HL-60 (cell line): ENCODE results near the gene NLGN3.
A peak's percentile ranks its signal among the peaks of the same experiment; 100 is the strongest.

Source experiments
- DNase-seq, 2 experiments: peaks; one replicate each; pipeline ENCODE4 v3.0.0-alpha.2; 2010 to 2020; ENCODE audit warnings: low read depth in 1 of 2, low spot score in 1 of 2
- H3K27ac ChIP-seq: fragments of 250-450 bp; sonication (Bioruptor Pico); replicated peaks from 2 replicates; pipeline ENCODE4 v1.5.1; 2020; ENCODE audit warnings: mild to moderate bottlenecking, moderate library complexity
- H3K27me3 ChIP-seq: fragments of 250-450 bp; sonication (Bioruptor Pico); 2 replicates; pipeline ENCODE4 v1.5.1; 2021; ENCODE audit warnings: mild to moderate bottlenecking, moderate library complexity; ENCODE audit not compliant: insufficient read depth, poor library complexity, severe bottlenecking
- H3K4me3 ChIP-seq: replicated peaks from 2 replicates; pipeline ENCODE4 v1.5.1; 2011; ENCODE audit warnings: mild to moderate bottlenecking, control low read depth, low read length; ENCODE audit not compliant: insufficient read depth
- GABPA ChIP-seq: IDR thresholded peaks from 2 replicates; pipeline ENCODE4 v1.6.1; 2012; ENCODE audit warnings: low read depth
- POLR2AphosphoS5 ChIP-seq: IDR thresholded peaks from 2 replicates; pipeline ENCODE4 v1.6.1; 2012; ENCODE audit warnings: low read depth
- SPI1 ChIP-seq: IDR thresholded peaks from 2 replicates; pipeline ENCODE4 v1.6.1; 2012; ENCODE audit warnings: low read depth, mild to moderate bottlenecking, borderline replicate concordance
- TF ChIP-seq, protein P1 (sequence below): IDR thresholded peaks from 2 replicates; pipeline ENCODE4 v1.6.1; 2012; ENCODE audit warnings: low read depth; ENCODE audit not compliant: insufficient replicate concordance
- TF ChIP-seq, protein P2 (sequence below): IDR thresholded peaks from one replicate; pipeline ENCODE4 v1.5.1; 2011; ENCODE audit warnings: low read length, control low read depth, inconsistent platforms; ENCODE audit not compliant: insufficient read depth

The NLGN3 gene

GRCh38 chrX:71191248-71191647 is 46.6 kb downstream of the NLGN3 start:
- no peak overlapping the region for H3K27ac ChIP-seq
- no peak for DNase-seq
- no peak overlapping the region for H3K4me3 ChIP-seq
- no peak for TF ChIP-seq POLR2AphosphoS5
- no peak for TF ChIP-seq SPI1
- TF ChIP-seq, protein P1, sequence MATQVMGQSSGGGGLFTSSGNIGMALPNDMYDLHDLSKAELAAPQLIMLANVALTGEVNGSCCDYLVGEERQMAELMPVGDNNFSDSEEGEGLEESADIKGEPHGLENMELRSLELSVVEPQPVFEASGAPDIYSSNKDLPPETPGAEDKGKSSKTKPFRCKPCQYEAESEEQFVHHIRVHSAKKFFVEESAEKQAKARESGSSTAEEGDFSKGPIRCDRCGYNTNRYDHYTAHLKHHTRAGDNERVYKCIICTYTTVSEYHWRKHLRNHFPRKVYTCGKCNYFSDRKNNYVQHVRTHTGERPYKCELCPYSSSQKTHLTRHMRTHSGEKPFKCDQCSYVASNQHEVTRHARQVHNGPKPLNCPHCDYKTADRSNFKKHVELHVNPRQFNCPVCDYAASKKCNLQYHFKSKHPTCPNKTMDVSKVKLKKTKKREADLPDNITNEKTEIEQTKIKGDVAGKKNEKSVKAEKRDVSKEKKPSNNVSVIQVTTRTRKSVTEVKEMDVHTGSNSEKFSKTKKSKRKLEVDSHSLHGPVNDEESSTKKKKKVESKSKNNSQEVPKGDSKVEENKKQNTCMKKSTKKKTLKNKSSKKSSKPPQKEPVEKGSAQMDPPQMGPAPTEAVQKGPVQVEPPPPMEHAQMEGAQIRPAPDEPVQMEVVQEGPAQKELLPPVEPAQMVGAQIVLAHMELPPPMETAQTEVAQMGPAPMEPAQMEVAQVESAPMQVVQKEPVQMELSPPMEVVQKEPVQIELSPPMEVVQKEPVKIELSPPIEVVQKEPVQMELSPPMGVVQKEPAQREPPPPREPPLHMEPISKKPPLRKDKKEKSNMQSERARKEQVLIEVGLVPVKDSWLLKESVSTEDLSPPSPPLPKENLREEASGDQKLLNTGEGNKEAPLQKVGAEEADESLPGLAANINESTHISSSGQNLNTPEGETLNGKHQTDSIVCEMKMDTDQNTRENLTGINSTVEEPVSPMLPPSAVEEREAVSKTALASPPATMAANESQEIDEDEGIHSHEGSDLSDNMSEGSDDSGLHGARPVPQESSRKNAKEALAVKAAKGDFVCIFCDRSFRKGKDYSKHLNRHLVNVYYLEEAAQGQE = no peak
- TF ChIP-seq GABPA = no peak
- TF ChIP-seq, protein P2, sequence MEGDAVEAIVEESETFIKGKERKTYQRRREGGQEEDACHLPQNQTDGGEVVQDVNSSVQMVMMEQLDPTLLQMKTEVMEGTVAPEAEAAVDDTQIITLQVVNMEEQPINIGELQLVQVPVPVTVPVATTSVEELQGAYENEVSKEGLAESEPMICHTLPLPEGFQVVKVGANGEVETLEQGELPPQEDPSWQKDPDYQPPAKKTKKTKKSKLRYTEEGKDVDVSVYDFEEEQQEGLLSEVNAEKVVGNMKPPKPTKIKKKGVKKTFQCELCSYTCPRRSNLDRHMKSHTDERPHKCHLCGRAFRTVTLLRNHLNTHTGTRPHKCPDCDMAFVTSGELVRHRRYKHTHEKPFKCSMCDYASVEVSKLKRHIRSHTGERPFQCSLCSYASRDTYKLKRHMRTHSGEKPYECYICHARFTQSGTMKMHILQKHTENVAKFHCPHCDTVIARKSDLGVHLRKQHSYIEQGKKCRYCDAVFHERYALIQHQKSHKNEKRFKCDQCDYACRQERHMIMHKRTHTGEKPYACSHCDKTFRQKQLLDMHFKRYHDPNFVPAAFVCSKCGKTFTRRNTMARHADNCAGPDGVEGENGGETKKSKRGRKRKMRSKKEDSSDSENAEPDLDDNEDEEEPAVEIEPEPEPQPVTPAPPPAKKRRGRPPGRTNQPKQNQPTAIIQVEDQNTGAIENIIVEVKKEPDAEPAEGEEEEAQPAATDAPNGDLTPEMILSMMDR = no peak
- H3K27me3 ChIP-seq = no peaks in the 10 kb centered on the region

DNA sequence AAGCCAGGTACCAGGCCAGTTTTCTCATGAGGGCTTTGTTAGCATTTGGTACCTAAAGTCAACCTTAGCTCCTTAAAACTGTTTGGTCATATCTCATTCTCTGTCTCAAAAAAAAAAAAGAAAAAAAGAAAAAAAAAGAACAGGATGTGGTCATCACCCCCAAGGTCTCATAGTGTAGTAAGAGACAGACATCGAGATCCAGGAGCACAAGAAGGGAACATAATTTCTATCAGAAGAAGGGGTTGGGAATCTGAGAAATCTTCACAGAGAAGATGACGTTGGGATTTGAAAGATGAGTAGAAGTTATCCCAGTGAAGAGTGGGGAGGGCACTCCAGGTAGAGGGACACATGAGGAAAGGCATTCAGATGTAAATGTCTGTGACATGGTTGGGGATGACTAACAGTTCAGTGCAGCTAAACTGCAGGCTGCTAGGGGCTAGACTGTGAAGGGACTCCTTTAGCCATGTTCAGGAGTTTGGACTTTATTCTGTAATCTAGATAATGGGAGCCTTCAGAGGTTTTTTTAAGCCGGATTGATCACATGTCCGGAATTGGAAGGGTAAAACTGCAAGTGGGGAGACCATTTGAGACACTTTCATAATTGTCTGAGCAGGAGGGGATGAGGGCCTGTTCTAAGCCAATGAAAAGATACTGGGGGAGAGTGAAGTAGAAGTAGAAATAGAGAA is 51.5 kb downstream of the NLGN3 start:
- DNase-seq = no peak
- no peak overlapping the region for H3K27ac ChIP-seq
- H3K4me3 ChIP-seq = peak overlapping the region; percentile 51
- H3K27me3 ChIP-seq = no peaks in the 10 kb centered on the region
- TF ChIP-seq GABPA (no peak), POLR2AphosphoS5 (no peak), SPI1 (no peak)
- TF ChIP-seq, protein P1 = no peak
- TF ChIP-seq, protein P2 = no peak

DNA sequence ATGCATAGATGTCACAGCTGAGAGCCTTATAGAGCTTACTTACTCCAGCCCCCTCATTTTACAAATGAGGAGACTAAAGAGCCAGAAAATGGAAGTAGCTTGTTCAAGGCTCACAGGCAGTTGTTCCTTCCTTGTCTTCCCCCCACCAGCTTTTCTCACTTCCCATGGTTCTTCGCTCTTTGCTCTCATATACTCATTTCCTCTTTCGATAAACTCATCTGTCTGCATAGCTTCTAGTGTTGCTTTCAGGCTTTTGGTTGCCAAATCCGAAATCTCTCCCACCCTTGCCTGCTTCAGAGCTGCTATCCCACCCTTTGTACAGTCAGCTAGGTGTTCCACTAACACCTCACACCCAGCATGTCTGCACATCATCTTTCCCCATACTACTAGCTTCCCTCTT is 53.4 kb downstream of the NLGN3 start:
- Histone ChIP-seq H3K27me3 (no peaks in the 10 kb centered on the region), H3K4me3 (peak overlapping the region; percentile 51), H3K27ac (peak overlapping the region; percentile 84)
- DNase-seq = peak in 1 of 2 experiments; percentile 57
- TF ChIP-seq GABPA (no peak), SPI1 (peak; percentile 87)

GRCh38 chrX:71199252-71200008 is 54.8 kb downstream of the NLGN3 start:
- DNase-seq = no peak
- H3K4me3 ChIP-seq = no peak overlapping the region
- TF ChIP-seq, protein P1 = no peak
- TF ChIP-seq GABPA = no peak
- TF ChIP-seq SPI1 = no peak
- H3K27ac ChIP-seq = no peak overlapping the region
- no peaks in the 10 kb centered on the region for H3K27me3 ChIP-seq
